H1 (cell line): ENCODE results near the gene PRR7. TPM values are rescaled to one million over a fixed set of nuclear protein-coding genes. Genes with fewer than 3 reads are reported as not detected.

Experiments
- CHD2 ChIP-seq: IDR thresholded peaks from 2 replicates; pipeline ENCODE4 v1.6.1; 2012; ENCODE audit warnings: low read length, improper control_type of control experiment
- GABPA ChIP-seq: IDR thresholded peaks from 2 replicates; pipeline ENCODE4 v1.6.1; 2011; ENCODE audit warnings: mild to moderate bottlenecking, low read length, moderate library complexity, borderline replicate concordance; ENCODE audit not compliant: insufficient read depth
- NRF1 ChIP-seq: IDR thresholded peaks from 2 replicates; pipeline ENCODE4 v1.6.1; 2011; ENCODE audit warnings: mild to moderate bottlenecking, low read depth, low read length, improper control_type of control experiment
- polyA plus RNA-seq, 7 experiments: library from polyadenylated mRNA; depleted of rRNA in 3 of 7; stranded (reverse) in 5 of 7; unstranded in 2 of 7; fragments of >200 nt in 5 of 7; fragments of 200-250 nt in 2 of 7; gene quantifications; 1 replicate in 5 of 7; 2 replicates in 1 of 7; 4 replicates in 1 of 7; pipeline versions ENCODE4 v1.2.1 to v1.2.3, GENCODE V29; 2011 to 2013; ENCODE audit warnings: missing spikeins in 2 of 7, mixed read lengths in 2 of 7
- total RNA-seq: library from RNA; stranded (reverse); fragmentation: NEBNext Ultra II Directional; extraction: Animal tissue kit (Norgen Biotek cat#: 25700); gene quantifications from 2 replicates; pipeline ENCODE4 v1.2.1, GENCODE V29; 2021

PRR7 gene
- total and polyA plus RNA-seq, 2 of the 8 experiments (the other 6 are each of a cell fraction or from before 2014, with no cell fraction given): 8.0 to 11.8 TPM

DNA sequence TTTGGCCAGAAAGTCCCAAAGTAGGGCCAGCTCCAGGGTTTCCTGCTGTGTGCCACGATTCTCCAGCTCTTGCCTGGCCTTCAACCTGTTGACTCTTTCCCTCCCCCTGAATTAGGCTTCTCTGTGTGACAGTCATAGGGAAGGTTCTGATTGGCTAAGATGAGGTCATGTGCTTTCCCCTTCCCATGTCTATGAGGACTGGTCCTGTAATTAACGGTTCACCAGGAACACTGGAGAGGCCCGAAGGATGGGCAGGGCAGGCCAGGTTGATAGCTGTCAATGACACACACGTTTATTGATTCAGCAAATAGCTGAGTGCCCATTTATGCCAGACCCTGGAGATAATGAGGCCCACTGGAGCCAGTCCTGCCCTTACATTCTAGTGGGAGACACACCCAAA, 9.0 kb upstream of the PRR7 start (continued):
- TF ChIP-seq GABPA: no peak
- TF ChIP-seq CHD2: no peak
- no peak for TF ChIP-seq NRF1
